Measurements from ENCODE around the gene RUFY3. TPM values are rescaled to one million over a fixed set of nuclear protein-coding genes. Genes with fewer than 3 reads are reported as not detected.

The RUFY3 gene
- total and polyA plus RNA-seq, 9 of the 15 experiments (the other 6 are each of a cell fraction or from before 2014, with no cell fraction given), result 4.2 to 31.1 (median 21.5) TPM

- no peak for TF ChIP-seq HNRNPL (IDR thresholded peaks at IDR 0.05; ENCODE audit: low read depth, low read length)
- TF ChIP-seq NCOR1 (IDR thresholded peaks at IDR 0.05), result peak; percentile 57; the same call in 1 of the 2 replicates
- TF ChIP-seq BRF1 (IDR thresholded peaks at IDR 0.05; ENCODE audit: borderline replicate concordance, extremely low read depth, insufficient read length), result no peak
- peak; percentile 11 for TF ChIP-seq MEIS2 (IDR thresholded peaks at IDR 0.05; ENCODE audit: partially characterized antibody)
- peak; percentile 68 for TF ChIP-seq NFIC (IDR thresholded peaks at IDR 0.05)
- TF ChIP-seq SAP30 (IDR thresholded peaks at IDR 0.05; ENCODE audit: borderline replicate concordance, insufficient read depth, low read depth, low read length, poor library complexity, severe bottlenecking), result peak; percentile 42
- TF ChIP-seq ZNF584 (CRISPR knock-in tag; IDR thresholded peaks at IDR 0.05; ENCODE audit: low read depth), result peak; percentile 67; the same call in 1 of the 2 replicates
- no peak for TF ChIP-seq ZNF717 (CRISPR knock-in tag; IDR thresholded peaks at IDR 0.05)
- TF ChIP-seq TAF15 (IDR thresholded peaks at IDR 0.05; ENCODE audit: low read depth, low read length), result no peak
- peak; percentile 85 for TF ChIP-seq CREM (IDR thresholded peaks at IDR 0.05; ENCODE audit: low read depth)
- peak; percentile 65 for TF ChIP-seq EP300 (IDR thresholded peaks at IDR 0.05; ENCODE audit: low read length)
- TF ChIP-seq, protein P1, sequence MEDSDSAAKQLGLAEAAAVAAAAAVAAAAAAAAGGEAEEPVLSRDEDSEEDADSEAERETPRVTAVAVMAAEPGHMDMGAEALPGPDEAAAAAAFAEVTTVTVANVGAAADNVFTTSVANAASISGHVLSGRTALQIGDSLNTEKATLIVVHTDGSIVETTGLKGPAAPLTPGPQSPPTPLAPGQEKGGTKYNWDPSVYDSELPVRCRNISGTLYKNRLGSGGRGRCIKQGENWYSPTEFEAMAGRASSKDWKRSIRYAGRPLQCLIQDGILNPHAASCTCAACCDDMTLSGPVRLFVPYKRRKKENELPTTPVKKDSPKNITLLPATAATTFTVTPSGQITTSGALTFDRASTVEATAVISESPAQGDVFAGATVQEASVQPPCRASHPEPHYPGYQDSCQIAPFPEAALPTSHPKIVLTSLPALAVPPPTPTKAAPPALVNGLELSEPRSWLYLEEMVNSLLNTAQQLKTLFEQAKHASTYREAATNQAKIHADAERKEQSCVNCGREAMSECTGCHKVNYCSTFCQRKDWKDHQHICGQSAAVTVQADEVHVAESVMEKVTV (CRISPR knock-in tag; IDR thresholded peaks at IDR 0.05), result 0 out of 2 replicates have a peak, but pooled peaks have one; percentile 33
- peak; percentile 83 for TF ChIP-seq FOXJ2 (tag; IDR thresholded peaks at IDR 0.05)
- TF ChIP-seq, protein P2, sequence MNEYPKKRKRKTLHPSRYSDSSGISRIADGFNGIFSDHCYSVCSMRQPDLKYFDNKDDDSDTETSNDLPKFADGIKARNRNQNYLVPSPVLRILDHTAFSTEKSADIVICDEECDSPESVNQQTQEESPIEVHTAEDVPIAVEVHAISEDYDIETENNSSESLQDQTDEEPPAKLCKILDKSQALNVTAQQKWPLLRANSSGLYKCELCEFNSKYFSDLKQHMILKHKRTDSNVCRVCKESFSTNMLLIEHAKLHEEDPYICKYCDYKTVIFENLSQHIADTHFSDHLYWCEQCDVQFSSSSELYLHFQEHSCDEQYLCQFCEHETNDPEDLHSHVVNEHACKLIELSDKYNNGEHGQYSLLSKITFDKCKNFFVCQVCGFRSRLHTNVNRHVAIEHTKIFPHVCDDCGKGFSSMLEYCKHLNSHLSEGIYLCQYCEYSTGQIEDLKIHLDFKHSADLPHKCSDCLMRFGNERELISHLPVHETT (CRISPR knock-in tag; conservative IDR thresholded peaks at IDR 0.05 in 1 of 2, IDR thresholded peaks at IDR 0.05 in 1 of 2), result peak in 1 of 2 experiments; percentile 98; a peak in 2 of 4 replicates
- peak; percentile 81 for TF ChIP-seq ZNF143 (CRISPR knock-in tag; IDR thresholded peaks at IDR 0.05)
Observed at GRCh38 chr4:70687821-70688794, 33.7 kb upstream of the RUFY3 start, which contains the start of gene UTP3 (continued).

All from K562 (cell line).